Mammary epithelial cell (primary cell): ENCODE data around the gene SLC49A4.

Experiments
- EZH2 ChIP-seq: IDR thresholded peaks from 2 replicates; pipeline ENCODE4 v1.6.1; 2012; ENCODE audit warnings: low read length, inconsistent platforms, borderline replicate concordance
- TF ChIP-seq, protein P1 (sequence below), 2 donors: IDR thresholded peaks in 1 of 2; conservative IDR thresholded peaks in 1 of 2; 2 replicates each; pipeline ENCODE4 v1.5.1; 2011 to 2012; ENCODE audit warnings: inconsistent platforms in 2 of 2, low read length in 2 of 2, mild to moderate bottlenecking in 2 of 2, control low read depth in 1 of 2, low read depth in 1 of 2; ENCODE audit not compliant: insufficient read depth in 1 of 2; ENCODE audit errors: extremely low read depth in 1 of 2

DNA sequence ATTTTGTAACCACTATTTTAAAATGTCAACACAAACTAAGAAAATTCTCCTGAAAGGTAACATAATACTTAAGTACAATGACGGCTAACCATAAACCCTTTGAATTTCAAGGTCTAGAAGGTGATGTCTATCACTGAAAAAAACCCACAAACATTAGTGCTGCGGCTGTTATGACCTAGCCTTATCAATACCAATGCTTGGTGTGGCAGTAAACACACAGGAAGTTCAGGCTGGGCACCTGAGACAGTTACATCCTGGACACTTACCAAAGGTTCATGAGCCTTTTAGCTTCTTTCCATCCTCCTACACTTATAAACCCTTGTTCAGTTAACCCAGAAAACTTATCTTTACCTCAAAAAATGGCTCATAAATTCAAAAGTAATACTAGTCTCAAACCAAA is 7.0 kb upstream of the SLC49A4 start:
- TF ChIP-seq EZH2: no peak
- TF ChIP-seq, protein P1, sequence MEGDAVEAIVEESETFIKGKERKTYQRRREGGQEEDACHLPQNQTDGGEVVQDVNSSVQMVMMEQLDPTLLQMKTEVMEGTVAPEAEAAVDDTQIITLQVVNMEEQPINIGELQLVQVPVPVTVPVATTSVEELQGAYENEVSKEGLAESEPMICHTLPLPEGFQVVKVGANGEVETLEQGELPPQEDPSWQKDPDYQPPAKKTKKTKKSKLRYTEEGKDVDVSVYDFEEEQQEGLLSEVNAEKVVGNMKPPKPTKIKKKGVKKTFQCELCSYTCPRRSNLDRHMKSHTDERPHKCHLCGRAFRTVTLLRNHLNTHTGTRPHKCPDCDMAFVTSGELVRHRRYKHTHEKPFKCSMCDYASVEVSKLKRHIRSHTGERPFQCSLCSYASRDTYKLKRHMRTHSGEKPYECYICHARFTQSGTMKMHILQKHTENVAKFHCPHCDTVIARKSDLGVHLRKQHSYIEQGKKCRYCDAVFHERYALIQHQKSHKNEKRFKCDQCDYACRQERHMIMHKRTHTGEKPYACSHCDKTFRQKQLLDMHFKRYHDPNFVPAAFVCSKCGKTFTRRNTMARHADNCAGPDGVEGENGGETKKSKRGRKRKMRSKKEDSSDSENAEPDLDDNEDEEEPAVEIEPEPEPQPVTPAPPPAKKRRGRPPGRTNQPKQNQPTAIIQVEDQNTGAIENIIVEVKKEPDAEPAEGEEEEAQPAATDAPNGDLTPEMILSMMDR (conservative IDR thresholded peaks at IDR 0.05 in 1 of 2, IDR thresholded peaks at IDR 0.05 in 1 of 2; ENCODE audit: extremely low read depth in 1 of 2, insufficient read depth in 1 of 2, low read depth in 1 of 2, low read length in 2 of 2): no peak
